Measurements from ENCODE around the gene ST8SIA1.

- TF ChIP-seq CTCF (IDR thresholded peaks at IDR 0.05), result no peak
- no peak for TF ChIP-seq POLR2A (IDR thresholded peaks at IDR 0.05)
- TF ChIP-seq EP300 (IDR thresholded peaks at IDR 0.05), result no peak
These were observed 77.4 kb downstream of the ST8SIA1 start for GRCh38 chr12:22257100-22257499.

All from ovary (tissue), 3 donors.